ENCODE data around the gene CC2D2A. TPM values are rescaled to one million over a fixed set of nuclear protein-coding genes. Genes with fewer than 3 reads are reported as not detected.

The CC2D2A gene
- total RNA-seq, 2 donors from 2014 or later: 3.6 to 4.9 TPM

GRCh38 chr4:15544248-15544729 is 74.6 kb downstream of the CC2D2A start:
- Histone ChIP-seq H3K9me3 (peaks cover 0 to 3% (median 0%) of the 10 kb centered on the region in 3 donors), H3K36me3 (replicated peaks in 1 of 2; ENCODE audit: insufficient read depth in 1 of 2, low read depth in 2 of 2) (no peaks in the 10 kb centered on the region), H3K4me3 (no peak overlapping the region), H3K27me3 (no peaks in the 10 kb centered on the region), H3K4me1 (peaks cover 39% of the 10 kb centered on the region), H3K27ac (no peak overlapping the region)
- no peak for TF ChIP-seq CTCF (IDR thresholded peaks at IDR 0.05)
- TF ChIP-seq POLR2A (IDR thresholded peaks at IDR 0.05): no peak
- DNase-seq (no peak), ATAC-seq (no peak)
- 94 to 100% methylated on average over 1 of the region's 1 CpG for whole genome bisulfite sequencing, 2 donors
- intact Hi-C loops (cut with DNase I): no loop called here

DNA sequence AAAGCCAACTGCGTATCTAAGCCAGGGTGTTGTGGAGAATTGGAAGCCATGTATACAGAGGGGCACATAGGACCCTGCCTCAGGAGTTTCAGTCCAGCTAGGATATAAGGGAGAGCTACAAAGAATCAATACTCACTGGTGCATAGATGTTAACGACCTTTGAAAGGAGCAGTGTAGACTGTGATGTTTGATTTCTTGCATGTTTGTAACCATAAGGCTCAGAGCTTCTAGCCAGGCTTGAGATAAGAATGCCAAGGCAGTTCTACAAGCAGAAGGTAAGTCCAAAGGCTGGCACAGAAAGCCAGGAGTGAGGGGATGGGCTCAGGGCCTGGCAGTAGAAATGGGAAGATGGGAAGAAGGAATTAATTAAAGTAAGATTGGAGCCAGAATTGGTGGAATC is 75.7 kb downstream of the CC2D2A start:
- DNase-seq (peak in 1 of 4 donors; percentile 27), ATAC-seq (no peak)
- Histone ChIP-seq H3K27me3 (no peaks in the 10 kb centered on the region), H3K4me1 (peaks cover 40% of the 10 kb centered on the region), H3K9me3 (no peaks in the 10 kb centered on the region), H3K36me3 (replicated peaks in 1 of 2; ENCODE audit: insufficient read depth in 1 of 2, low read depth in 2 of 2) (no peaks in the 10 kb centered on the region), H3K4me3 (no peak overlapping the region), H3K27ac (no peak overlapping the region)
- WGBS, 2 donors: 39 to 43% methylated on average over 2 of the region's 2 CpGs
- no peak for TF ChIP-seq CTCF (IDR thresholded peaks at IDR 0.05)
- TF ChIP-seq POLR2A (IDR thresholded peaks at IDR 0.05): no peak
- intact Hi-C loops (cut with DNase I): no loop called here

DNA sequence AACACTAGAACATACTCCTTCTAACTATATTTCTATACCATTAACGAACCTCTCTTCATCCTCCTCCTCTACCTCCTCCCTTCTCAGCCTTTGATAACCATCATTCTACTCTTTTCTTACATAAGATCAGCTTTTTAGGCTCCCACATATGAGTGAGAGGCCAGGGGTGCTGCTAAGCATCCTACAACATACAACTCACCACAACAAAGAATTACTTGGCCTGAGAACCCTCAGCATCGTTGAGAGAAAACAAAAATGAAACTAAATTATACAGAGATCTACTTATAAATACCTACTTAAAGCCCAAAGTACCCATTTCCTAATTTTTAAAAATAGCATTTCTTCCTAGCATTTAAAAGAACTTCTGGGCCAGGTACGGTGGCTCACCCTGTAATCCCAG is 77.7 kb downstream of the CC2D2A start:
- H3K4me1 ChIP-seq: peaks cover 56% of the 10 kb centered on the region
- ATAC-seq (no peak), DNase-seq (no peak)
- TF ChIP-seq CTCF (IDR thresholded peaks at IDR 0.05): no peak
- TF ChIP-seq POLR2A (IDR thresholded peaks at IDR 0.05): no peak
- intact Hi-C loops (cut with DNase I): no loop called here
- H3K4me3 ChIP-seq: no peak overlapping the region
- H3K27ac ChIP-seq: no peak overlapping the region
- WGBS, 2 donors: 66 to 70% methylated on average over 3 of the region's 3 CpGs
- no peaks in the 10 kb centered on the region for H3K36me3 ChIP-seq (replicated peaks in 1 of 2; ENCODE audit: insufficient read depth in 1 of 2, low read depth in 2 of 2)
- no peaks in the 10 kb centered on the region for H3K27me3 ChIP-seq
- no peaks in the 10 kb centered on the region for H3K9me3 ChIP-seq

GRCh38 chr4:15550491-15550890 is 80.8 kb downstream of the CC2D2A start:
- Histone ChIP-seq H3K27me3 (no peaks in the 10 kb centered on the region), H3K4me1 (peaks cover 45% of the 10 kb centered on the region), H3K36me3 (replicated peaks in 1 of 2; ENCODE audit: insufficient read depth in 1 of 2, low read depth in 2 of 2) (no peaks in the 10 kb centered on the region), H3K4me3 (no peak overlapping the region), H3K27ac (no peak overlapping the region), H3K9me3 (no peaks in the 10 kb centered on the region)
- TF ChIP-seq CTCF (IDR thresholded peaks at IDR 0.05): no peak
- TF ChIP-seq POLR2A (IDR thresholded peaks at IDR 0.05): no peak
- intact Hi-C loops (cut with DNase I): no loop called here
- ATAC-seq (no peak), DNase-seq (no peak)
- WGBS, 2 donors: 79 to 100% methylated on average over 3 of the region's 3 CpGs

- Histone ChIP-seq H3K4me3 (no peak overlapping the region), H3K27ac (peak overlapping the region; percentile 10 to 67 (median 56)), H3K4me1 (peaks cover 38% of the 10 kb centered on the region), H3K36me3 (replicated peaks in 1 of 2; ENCODE audit: insufficient read depth in 1 of 2, low read depth in 2 of 2) (no peaks in the 10 kb centered on the region), H3K27me3 (no peaks in the 10 kb centered on the region), H3K9me3 (no peaks in the 10 kb centered on the region)
- peak in 1 of 4 donors; percentile 47 for DNase-seq
- TF ChIP-seq CTCF (IDR thresholded peaks at IDR 0.05) (no peak), POLR2A (IDR thresholded peaks at IDR 0.05) (no peak)
- intact Hi-C loops (cut with DNase I): no loop called here
- 22 to 25% methylated on average over 5 of the region's 5 CpGs for WGBS, 2 donors
- peak; percentile 94 for ATAC-seq
These were observed 82.2 kb downstream of the CC2D2A start for GRCh38 chr4:15551740-15552446.
